RWPE1 (cell line): ENCODE data around the gene ZFTA.
A peak's percentile ranks its signal among the peaks of the same experiment; 100 is the strongest.

ENCODE experiments used
- CTCF ChIA-PET: fragments of 350-600 bp; sonication (Branson Sonifier 250); formaldehyde crosslinking; extraction: SDS; loops from one replicate; lab custom pipeline; 2021; lab: Yijun Ruan, JAX
- POLR2A ChIA-PET: fragments of 400-600 bp; formaldehyde crosslinking; extraction: SDS; loops from one replicate; lab custom pipeline; 2020; ENCODE audit warnings: antibody characterized with exemption; ENCODE audit not compliant: low non-redundant PET; lab: Yijun Ruan, JAX
- DNase-seq: peaks from one replicate; pipeline ENCODE4 v3.0.0; 2012; ENCODE audit warnings: low spot score
- H3K27ac ChIP-seq: fragments of 450-650 bp; 2 replicates; pipeline ENCODE4 v1.5.1; 2017
- TF ChIP-seq, protein P1 (sequence below): fragments of 450-650 bp; conservative IDR thresholded peaks from 2 replicates; pipeline ENCODE4 v1.5.1; 2017; ENCODE audit warnings: low read depth, mild to moderate bottlenecking

ZFTA gene

DNA sequence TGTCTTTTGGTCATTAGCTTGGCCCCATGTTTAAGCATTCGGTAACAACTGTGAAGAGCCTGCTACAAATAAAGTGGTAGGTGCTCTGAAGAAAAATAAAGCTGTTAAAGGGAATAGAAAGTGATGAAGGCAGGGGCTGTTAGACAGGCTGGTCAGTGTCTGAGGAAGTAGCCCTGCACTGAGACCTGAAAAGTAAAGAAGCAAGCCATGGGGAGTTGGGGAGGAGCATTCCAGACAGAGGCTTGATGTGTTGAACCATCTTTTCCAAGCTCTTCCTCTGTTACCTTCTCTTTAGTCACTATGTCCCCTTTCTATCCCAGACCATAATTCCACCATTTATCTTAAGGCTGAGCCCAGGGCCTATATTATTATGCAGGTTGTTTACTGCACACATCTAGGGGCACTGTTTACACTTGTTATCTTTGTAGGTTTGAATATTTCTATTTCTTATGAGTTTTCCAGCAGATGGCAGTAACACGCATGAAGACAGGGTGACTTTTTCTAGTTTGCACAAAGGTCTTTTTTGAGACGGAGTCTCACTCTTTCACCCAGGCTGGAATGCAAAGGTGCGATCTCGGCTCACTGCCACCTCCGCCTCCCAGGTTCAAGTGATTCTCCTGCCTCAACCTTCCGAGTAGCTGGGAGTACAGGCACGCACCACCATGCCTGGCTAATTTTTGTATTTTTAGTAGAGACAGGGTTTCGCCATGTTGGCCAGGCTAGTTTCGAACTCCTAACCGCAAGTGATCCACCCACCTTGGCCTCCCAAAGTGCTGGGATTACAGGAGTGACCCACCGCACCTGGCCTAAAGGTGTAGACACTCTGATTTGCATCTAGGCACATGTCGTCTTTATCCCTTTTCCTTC, 23.0 kb downstream of the ZFTA start:
- TF ChIP-seq, protein P1, sequence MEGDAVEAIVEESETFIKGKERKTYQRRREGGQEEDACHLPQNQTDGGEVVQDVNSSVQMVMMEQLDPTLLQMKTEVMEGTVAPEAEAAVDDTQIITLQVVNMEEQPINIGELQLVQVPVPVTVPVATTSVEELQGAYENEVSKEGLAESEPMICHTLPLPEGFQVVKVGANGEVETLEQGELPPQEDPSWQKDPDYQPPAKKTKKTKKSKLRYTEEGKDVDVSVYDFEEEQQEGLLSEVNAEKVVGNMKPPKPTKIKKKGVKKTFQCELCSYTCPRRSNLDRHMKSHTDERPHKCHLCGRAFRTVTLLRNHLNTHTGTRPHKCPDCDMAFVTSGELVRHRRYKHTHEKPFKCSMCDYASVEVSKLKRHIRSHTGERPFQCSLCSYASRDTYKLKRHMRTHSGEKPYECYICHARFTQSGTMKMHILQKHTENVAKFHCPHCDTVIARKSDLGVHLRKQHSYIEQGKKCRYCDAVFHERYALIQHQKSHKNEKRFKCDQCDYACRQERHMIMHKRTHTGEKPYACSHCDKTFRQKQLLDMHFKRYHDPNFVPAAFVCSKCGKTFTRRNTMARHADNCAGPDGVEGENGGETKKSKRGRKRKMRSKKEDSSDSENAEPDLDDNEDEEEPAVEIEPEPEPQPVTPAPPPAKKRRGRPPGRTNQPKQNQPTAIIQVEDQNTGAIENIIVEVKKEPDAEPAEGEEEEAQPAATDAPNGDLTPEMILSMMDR = no peak
- POLR2A ChIA-PET = no interaction called here
- no peak for DNase-seq
- CTCF ChIA-PET = interaction anchor here (0.6 kb wide), 1 partner anchor 37 kb away, joined by 3 read pairs; no protein-coding TSS in a partner anchor
- H3K27ac ChIP-seq = no peak overlapping the region

GRCh38 chr11:63738720-63739360, 29.7 kb downstream of the ZFTA start:
- POLR2A ChIA-PET = no interaction called here
- CTCF ChIA-PET = interaction anchor here (0.6 to 1.2 kb wide), 12 partner anchors 12 to 637 kb away, joined by 3 to 7 read pairs (median 4); no protein-coding TSS in a partner anchor

GRCh38 chr11:63737718-63738117, 30.9 kb downstream of the ZFTA start:
- CTCF ChIA-PET = interaction anchor here (0.5 to 1.2 kb wide), 4 partner anchors 51 to 846 kb away, joined by 3 to 4 read pairs (median 3); no protein-coding TSS in a partner anchor
- TF ChIP-seq, protein P1 = no peak
- POLR2A ChIA-PET = no interaction called here
- no peak overlapping the region for H3K27ac ChIP-seq
- no peak for DNase-seq

More at GRCh38 chr11:63738720-63739360, 29.7 kb downstream of the ZFTA start:
- no peak overlapping the region; the same call in 1 of the 2 replicates for H3K27ac ChIP-seq
- DNase-seq = peak; percentile 60
- TF ChIP-seq, protein P1 = peak; percentile 94

- H3K27ac ChIP-seq = 0 out of 2 replicates have a peak overlapping the region, but pooled peaks have one; percentile 16
- TF ChIP-seq, protein P1 = no peak
- no peak for DNase-seq
- POLR2A ChIA-PET = no interaction called here
- CTCF ChIA-PET = interaction anchor here (0.6 to 1.0 kb wide), 3 partner anchors 16 to 217 kb away, joined by 3 read pairs; partner anchors contain the start of gene ATL3
Observed at GRCh38 chr11:63736864-63737263, 31.7 kb downstream of the ZFTA start.

GRCh38 chr11:63729326-63729725, 39.2 kb downstream of the ZFTA start:
- no peak for DNase-seq
- TF ChIP-seq, protein P1 = no peak
- no peak overlapping the region for H3K27ac ChIP-seq
- CTCF ChIA-PET = interaction anchor here (0.7 kb wide), 2 partner anchors 39 to 48 kb away, joined by 3 to 6 read pairs; no protein-coding TSS in a partner anchor
- POLR2A ChIA-PET = no interaction called here

DNA sequence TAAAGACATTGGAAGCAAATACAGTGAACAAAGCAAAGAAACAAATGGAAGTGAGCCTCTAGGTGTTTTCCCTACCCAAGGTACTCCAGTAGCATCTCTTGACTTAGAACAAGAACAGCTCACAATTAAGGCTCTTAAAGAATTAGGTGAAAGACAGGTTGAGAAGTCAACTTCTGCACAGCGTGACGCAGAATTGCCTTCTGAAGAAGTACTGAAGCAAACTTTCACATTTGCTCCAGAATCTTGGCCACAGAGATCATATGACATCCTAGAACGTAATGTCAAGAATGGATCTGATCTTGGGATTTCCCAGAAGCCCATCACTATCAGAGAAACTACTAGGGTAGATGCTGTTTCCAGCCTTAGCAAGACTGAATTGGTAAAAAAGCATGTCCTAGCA, 48.0 kb downstream of the ZFTA start:
- TF ChIP-seq, protein P1 = no peak
- H3K27ac ChIP-seq = no peak overlapping the region
- POLR2A ChIA-PET = no interaction called here
- DNase-seq = no peak
- CTCF ChIA-PET = no interaction called here
